Transverse colon (tissue), 4 donors: ENCODE measurements around the gene TLN1. TPM values are rescaled to one million over a fixed set of nuclear protein-coding genes. Genes with fewer than 3 reads are reported as not detected.

Experiments
- DNase-seq: peaks from one replicate; pipeline ENCODE4 v3.0.0-alpha.2; 2019
- H3K27ac ChIP-seq, 4 donors: fragments of 200-600 bp; sonication (generic); 2 replicates each; pipeline ENCODE4 v1.5.1; 2016 to 2018; ENCODE audit warnings: inconsistent platforms in 4 of 4
- H3K27me3 ChIP-seq: fragments of 200-600 bp; sonication (generic); 2 replicates; pipeline ENCODE4 v1.5.1; 2017; ENCODE audit warnings: inconsistent platforms
- H3K36me3 ChIP-seq, 4 donors: fragments of 200-600 bp; sonication (generic); 2 replicates each; pipeline ENCODE4 v1.5.1; 2017 to 2019; ENCODE audit warnings: inconsistent platforms in 4 of 4
- H3K4me1 ChIP-seq, 4 donors: fragments of 200-600 bp; sonication (generic); 2 replicates each; pipeline ENCODE4 v1.5.1; 2017 to 2020; ENCODE audit warnings: inconsistent platforms in 4 of 4
- H3K4me3 ChIP-seq, 4 donors: fragments of 200-600 bp; sonication (generic); 1 replicate in 1 of 4; 2 replicates in 3 of 4; pipeline versions ENCODE4 v1.5.1 to v1.6.1; 2017 to 2019; ENCODE audit warnings: inconsistent platforms in 4 of 4
- H3K9me3 ChIP-seq, 2 donors: fragments of 200-600 bp; sonication (generic); 2 replicates each; pipeline ENCODE4 v1.5.1; 2017 to 2019; ENCODE audit warnings: inconsistent platforms in 2 of 2
- EP300 ChIP-seq: sonication (generic); formaldehyde crosslinking; IDR thresholded peaks from one replicate; pipeline ENCODE4 v1.6.1; 2017; ENCODE audit warnings: antibody characterized with exemption, low read depth
- POLR2A ChIP-seq: fragments of 450-650 bp; IDR thresholded peaks from one replicate; pipeline ENCODE4 v1.6.1; 2016; ENCODE audit warnings: antibody characterized with exemption, mild to moderate bottlenecking, moderate library complexity
- POLR2AphosphoS5 ChIP-seq, 3 donors: sonication (generic); formaldehyde crosslinking; IDR thresholded peaks; one replicate each; pipeline ENCODE4 v1.6.1; 2016; ENCODE audit warnings: antibody characterized with exemption in 3 of 3
- WGBS, 2 donors: methylation state at CpG; one replicate each; pipeline ENCODE4 v1.1.5; 2018; ENCODE audit warnings: low coverage in 1 of 2; 5-methylcytosine and 5-hydroxymethylcytosine counted together
- in situ Hi-C, 4 donors: fragments of 200-750 bp; cut with MboI; loops; one replicate each; pipeline versions ENCODE4 v1.15.0 to v1.15.1; 2017; ENCODE audit warnings: low sequenced_read_pairs in 3 of 4, low pct_ligation_motif_present in 1 of 4, low pct_unique_long_range_greater_than_20kb in 1 of 4
- intact Hi-C: fragments of 100-400 bp; cut with DNase I; formaldehyde crosslinking; loops from one replicate; pipeline ENCODE4 v1.15.1; 2023; ENCODE audit warnings: low total_unique reads
- total RNA-seq, 4 donors: library from RNA; depleted of rRNA; stranded (reverse); fragments of >200 nt; gene quantifications; one replicate each; pipeline ENCODE4 v1.1.0, GENCODE V29; 2016
- TF ChIP-seq, protein P1 (sequence below), 5 experiments: fragments of 200-600 bp in 3 of 5; fragments of 450-650 bp in 2 of 5; sonication (generic) in 3 of 5; IDR thresholded peaks; 1 replicate in 2 of 5; 2 replicates in 3 of 5; pipeline ENCODE4 v1.5.1; 2016 to 2017; ENCODE audit warnings: antibody characterized with exemption in 5 of 5, inconsistent platforms in 3 of 5, mild to moderate bottlenecking in 2 of 5, moderate library complexity in 1 of 5

Gene TLN1
- total RNA-seq, 4 donors from 2014 or later, result 158 to 328 (median 177) TPM

DNA sequence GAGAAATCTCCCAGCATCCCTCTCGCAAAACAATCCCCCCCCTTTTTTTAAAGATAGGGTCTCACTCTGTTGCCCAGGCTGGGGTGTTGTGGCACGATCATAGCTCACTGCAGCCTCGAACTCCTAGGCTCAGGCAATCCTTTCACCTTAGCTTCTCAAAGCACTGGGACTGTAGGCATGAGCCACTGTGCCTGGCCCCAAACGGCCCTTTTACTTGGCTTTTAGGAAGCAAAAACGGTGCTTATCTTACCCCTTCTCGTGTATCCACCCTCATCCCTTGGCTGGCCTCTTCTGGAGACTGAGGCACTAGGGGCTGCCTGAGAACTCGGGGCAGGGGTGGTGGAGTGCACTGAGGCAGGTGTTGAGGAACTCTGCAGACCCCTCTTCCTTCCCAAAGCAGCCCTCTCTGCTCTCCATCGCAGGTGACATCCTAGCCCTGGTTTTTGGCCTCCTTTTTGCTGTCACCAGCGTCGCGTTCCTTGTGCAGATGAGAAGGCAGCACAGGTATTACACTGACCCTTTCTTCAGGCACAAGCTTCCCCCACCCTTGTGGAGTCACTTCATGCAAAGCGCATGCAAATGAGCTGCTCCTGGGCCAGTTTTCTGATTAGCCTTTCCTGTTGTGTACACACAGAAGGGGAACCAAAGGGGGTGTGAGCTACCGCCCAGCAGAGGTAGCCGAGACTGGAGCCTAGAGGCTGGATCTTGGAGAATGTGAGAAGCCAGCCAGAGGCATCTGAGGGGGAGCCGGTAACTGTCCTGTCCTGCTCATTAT, 51.5 kb downstream of the TLN1 start:
- H3K27me3 ChIP-seq, result no peaks in the 10 kb centered on the region
- no peak for DNase-seq
- peak overlapping the region; percentile 24 to 95 (median 92) for H3K27ac ChIP-seq
- intact Hi-C loops, result no loop called here
- no peaks in the 10 kb centered on the region for H3K9me3 ChIP-seq
- in situ Hi-C loops, result loop anchor here in 1 of 4 donors (25.0 kb wide), 1 partner anchor 693 kb away; the partner anchor contains the start of gene DNAJB5
- TF ChIP-seq EP300, result no peak
- TF ChIP-seq, protein P1, sequence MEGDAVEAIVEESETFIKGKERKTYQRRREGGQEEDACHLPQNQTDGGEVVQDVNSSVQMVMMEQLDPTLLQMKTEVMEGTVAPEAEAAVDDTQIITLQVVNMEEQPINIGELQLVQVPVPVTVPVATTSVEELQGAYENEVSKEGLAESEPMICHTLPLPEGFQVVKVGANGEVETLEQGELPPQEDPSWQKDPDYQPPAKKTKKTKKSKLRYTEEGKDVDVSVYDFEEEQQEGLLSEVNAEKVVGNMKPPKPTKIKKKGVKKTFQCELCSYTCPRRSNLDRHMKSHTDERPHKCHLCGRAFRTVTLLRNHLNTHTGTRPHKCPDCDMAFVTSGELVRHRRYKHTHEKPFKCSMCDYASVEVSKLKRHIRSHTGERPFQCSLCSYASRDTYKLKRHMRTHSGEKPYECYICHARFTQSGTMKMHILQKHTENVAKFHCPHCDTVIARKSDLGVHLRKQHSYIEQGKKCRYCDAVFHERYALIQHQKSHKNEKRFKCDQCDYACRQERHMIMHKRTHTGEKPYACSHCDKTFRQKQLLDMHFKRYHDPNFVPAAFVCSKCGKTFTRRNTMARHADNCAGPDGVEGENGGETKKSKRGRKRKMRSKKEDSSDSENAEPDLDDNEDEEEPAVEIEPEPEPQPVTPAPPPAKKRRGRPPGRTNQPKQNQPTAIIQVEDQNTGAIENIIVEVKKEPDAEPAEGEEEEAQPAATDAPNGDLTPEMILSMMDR (IDR thresholded peaks at IDR 0.05), result no peak
- TF ChIP-seq POLR2A, result no peak
- peak in 1 of 3 donors; percentile 65 for TF ChIP-seq POLR2AphosphoS5 (IDR thresholded peaks at IDR 0.05)
- no peak overlapping the region for H3K4me3 ChIP-seq
- peaks cover 0 to 6% (median 0%) of the 10 kb centered on the region in 4 donors for H3K36me3 ChIP-seq
- H3K4me1 ChIP-seq, result peaks cover 6 to 16% (median 9%) of the 10 kb centered on the region in 4 donors
- WGBS, 2 donors, result 40 to 64% methylated on average over 1 to 15 of the region's 15 CpGs

DNA sequence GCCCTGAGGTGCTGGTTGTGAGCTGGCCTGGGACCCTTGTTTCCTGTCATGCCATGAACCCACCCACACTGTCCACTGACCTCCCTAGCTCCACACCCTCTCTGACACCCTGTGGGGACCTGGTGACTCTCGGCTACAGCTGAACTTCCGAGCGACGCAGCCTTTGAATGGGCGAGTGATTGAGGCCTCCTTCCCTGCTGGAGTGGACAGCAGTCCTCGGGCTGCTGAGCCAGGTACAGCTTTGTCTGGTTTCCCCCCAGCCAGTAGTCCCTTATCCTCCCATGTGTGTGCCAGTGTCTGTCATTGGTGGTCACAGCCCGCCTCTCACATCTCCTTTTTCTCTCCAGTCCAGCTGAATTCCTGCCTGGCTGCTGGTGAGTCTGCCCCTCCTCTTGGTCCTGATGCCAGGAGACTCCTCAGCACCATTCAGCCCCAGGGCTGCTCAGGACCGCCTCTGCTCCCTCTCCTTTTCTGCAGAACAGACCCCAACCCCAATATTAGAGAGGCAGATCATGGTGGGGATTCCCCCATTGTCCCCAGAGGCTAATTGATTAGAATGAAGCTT, 52.1 kb downstream of the TLN1 start:
- peak overlapping the region in 3 of 4 donors; percentile 91 to 95 (median 92) for H3K27ac ChIP-seq
- no peaks in the 10 kb centered on the region for H3K27me3 ChIP-seq
- intact Hi-C loops, result no loop called here
- 20 to 85% methylated on average over 1 to 8 of the region's 8 CpGs for WGBS, 2 donors
- H3K4me1 ChIP-seq, result peaks cover 6 to 16% (median 13%) of the 10 kb centered on the region in 4 donors
- no peaks in the 10 kb centered on the region for H3K36me3 ChIP-seq
- no peak for DNase-seq
- in situ Hi-C loops, result loop anchor here in 1 of 4 donors (25.0 kb wide), 1 partner anchor 693 kb away; the partner anchor contains the start of gene DNAJB5
- no peak overlapping the region for H3K4me3 ChIP-seq
- H3K9me3 ChIP-seq, result no peaks in the 10 kb centered on the region
- TF ChIP-seq POLR2AphosphoS5 (IDR thresholded peaks at IDR 0.05), result peak in 1 of 3 donors; percentile 48
- TF ChIP-seq, protein P1 (IDR thresholded peaks at IDR 0.05), result no peak

DNA sequence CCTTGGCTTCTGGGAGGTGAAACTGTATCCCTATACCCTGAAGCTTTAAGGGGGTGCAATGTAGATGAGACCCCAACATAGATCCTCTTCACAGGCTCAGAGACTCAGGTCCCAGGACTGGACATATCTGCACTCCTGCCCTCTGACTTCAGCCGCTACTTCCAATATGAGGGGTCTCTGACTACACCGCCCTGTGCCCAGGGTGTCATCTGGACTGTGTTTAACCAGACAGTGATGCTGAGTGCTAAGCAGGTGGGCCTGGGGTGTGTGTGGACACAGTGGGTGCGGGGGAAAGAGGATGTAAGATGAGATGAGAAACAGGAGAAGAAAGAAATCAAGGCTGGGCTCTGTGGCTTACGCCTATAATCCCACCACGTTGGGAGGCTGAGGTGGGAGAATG, 52.9 kb downstream of the TLN1 start:
- Histone ChIP-seq H3K9me3 (no peaks in the 10 kb centered on the region), H3K27ac (no peak overlapping the region), H3K4me3 (no peak overlapping the region), H3K36me3 (no peaks in the 10 kb centered on the region), H3K27me3 (no peaks in the 10 kb centered on the region), H3K4me1 (peaks cover 6 to 16% (median 12%) of the 10 kb centered on the region in 4 donors)
- WGBS, 2 donors, result 40 to 92% methylated on average over 1 to 5 of the region's 5 CpGs
- in situ Hi-C loops (loop anchor here in 1 of 4 donors (25.0 kb wide), 1 partner anchor 692 kb away; the partner anchor contains the start of gene DNAJB5), intact Hi-C loops (no loop called here)
- TF ChIP-seq, protein P1 (IDR thresholded peaks at IDR 0.05), result no peak
- peak in 1 of 3 donors; percentile 2 for TF ChIP-seq POLR2AphosphoS5 (IDR thresholded peaks at IDR 0.05)
- no peak for DNase-seq

DNA sequence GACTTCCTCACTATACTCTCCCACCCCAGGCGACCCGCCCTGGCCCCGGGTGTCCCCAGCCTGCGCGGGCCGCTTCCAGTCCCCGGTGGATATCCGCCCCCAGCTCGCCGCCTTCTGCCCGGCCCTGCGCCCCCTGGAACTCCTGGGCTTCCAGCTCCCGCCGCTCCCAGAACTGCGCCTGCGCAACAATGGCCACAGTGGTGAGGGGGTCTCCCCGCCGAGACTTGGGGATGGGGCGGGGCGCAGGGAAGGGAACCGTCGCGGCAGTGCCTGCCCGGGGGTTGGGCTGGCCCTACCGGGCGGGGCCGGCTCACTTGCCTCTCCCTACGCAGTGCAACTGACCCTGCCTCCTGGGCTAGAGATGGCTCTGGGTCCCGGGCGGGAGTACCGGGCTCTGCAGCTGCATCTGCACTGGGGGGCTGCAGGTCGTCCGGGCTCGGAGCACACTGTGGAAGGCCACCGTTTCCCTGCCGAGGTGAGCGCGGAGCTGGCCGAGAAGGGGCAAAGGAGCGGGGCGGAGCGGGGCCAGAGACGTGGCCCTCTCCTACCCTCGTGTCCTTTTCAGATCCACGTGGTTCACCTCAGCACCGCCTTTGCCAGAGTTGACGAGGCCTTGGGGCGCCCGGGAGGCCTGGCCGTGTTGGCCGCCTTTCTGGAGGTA, 56.1 kb downstream of the TLN1 start:
- peaks cover 6 to 22% (median 19%) of the 10 kb centered on the region in 4 donors for H3K4me1 ChIP-seq
- peak; percentile 54 for DNase-seq
- intact Hi-C loops, result no loop called here
- H3K9me3 ChIP-seq, result no peaks in the 10 kb centered on the region
- H3K27me3 ChIP-seq, result no peaks in the 10 kb centered on the region
- 20% methylated on average over 36 of the region's 51 CpGs; no CpG with 5 or more reads in 1 of the 2 donors for WGBS, 2 donors
- H3K27ac ChIP-seq, result peak overlapping the region in 2 of 4 donors; percentile 30 to 58
- in situ Hi-C loops, result loop anchor here in 1 of 4 donors (25.0 kb wide), 1 partner anchor 689 kb away; the partner anchor contains the start of gene DNAJB5
- TF ChIP-seq EP300, result no peak
- no peak for TF ChIP-seq POLR2A
- peak overlapping the region; percentile 36 to 52 (median 42) for H3K4me3 ChIP-seq
- no peaks in the 10 kb centered on the region for H3K36me3 ChIP-seq
